GM23338 (cell line): Measurements from ENCODE around the gene SUPT3H. TPM values are rescaled to one million over a fixed set of nuclear protein-coding genes. Genes with fewer than 3 reads are reported as not detected.

Experiments
- ATAC-seq: fragments of 200-7000 bp; cut with Tn5 transposase; 3 replicates; pipeline ENCODE4 v1.9.1; 2020
- DNase-seq: peaks from one replicate; pipeline ENCODE4 v3.0.0-alpha.2; 2015; ENCODE audit warnings: low spot score
- H2AFZ ChIP-seq: fragments of 200-600 bp; sonication (generic); 2 replicates; pipeline ENCODE4 v1.8.0; 2016; ENCODE audit warnings: antibody characterized with exemption, mild to moderate bottlenecking, moderate library complexity
- H3F3A ChIP-seq: fragments of 200-600 bp; sonication (generic); replicated peaks from 2 replicates; pipeline ENCODE4 v1.8.0; 2017; ENCODE audit warnings: antibody characterized with exemption, mixed run types, low read depth
- H3K27ac ChIP-seq: fragments of 200-600 bp; sonication (generic); 2 replicates; pipeline ENCODE4 v1.6.1; 2016; ENCODE audit warnings: low read depth
- H3K27me3 ChIP-seq: fragments of 200-600 bp; sonication (generic); 2 replicates; pipeline ENCODE4 v1.8.0; 2016; ENCODE audit warnings: mild to moderate bottlenecking, mixed run types, moderate library complexity; ENCODE audit not compliant: insufficient read depth
- H3K36me3 ChIP-seq: fragments of 200-600 bp; sonication (generic); 2 replicates; pipeline ENCODE4 v1.8.0; 2016; ENCODE audit warnings: mild to moderate bottlenecking; ENCODE audit not compliant: insufficient read depth
- H3K4me1 ChIP-seq: fragments of 200-600 bp; sonication (generic); 2 replicates; pipeline ENCODE4 v1.8.0; 2016; ENCODE audit warnings: mild to moderate bottlenecking, moderate library complexity; ENCODE audit not compliant: insufficient read depth
- H3K4me2 ChIP-seq: fragments of 200-600 bp; sonication (generic); 2 replicates; pipeline ENCODE4 v1.7.1; 2017; ENCODE audit warnings: mixed run types
- H3K4me3 ChIP-seq: fragments of 200-600 bp; sonication (generic); 2 replicates; pipeline ENCODE4 v1.6.1; 2016; ENCODE audit warnings: mixed run types
- H3K79me2 ChIP-seq: fragments of 200-600 bp; sonication (generic); replicated peaks from 2 replicates; pipeline ENCODE4 v1.8.0; 2017; ENCODE audit warnings: mild to moderate bottlenecking; ENCODE audit not compliant: insufficient read depth
- H3K9me2 ChIP-seq: fragments of 200-600 bp; sonication (generic); 2 replicates; pipeline ENCODE4 v1.8.0; 2017; ENCODE audit not compliant: insufficient read depth
- H4K20me1 ChIP-seq: fragments of 200-600 bp; sonication (generic); replicated peaks from 2 replicates; pipeline ENCODE4 v1.8.0; 2017; ENCODE audit warnings: mild to moderate bottlenecking; ENCODE audit not compliant: insufficient read depth
- H3K27ac Mint-ChIP-seq: 2 replicates; pipeline ENCODE4 v1.8.0; 2020; ENCODE audit warnings: inconsistent platforms, mild to moderate bottlenecking, moderate library complexity, mixed read lengths
- H3K27me3 Mint-ChIP-seq: 3 replicates; pipeline ENCODE4 v1.8.0; 2022; ENCODE audit warnings: low read depth, mild to moderate bottlenecking, moderate library complexity, mixed read lengths, inconsistent platforms; ENCODE audit not compliant: insufficient read depth, poor library complexity
- H3K36me3 Mint-ChIP-seq: 3 replicates; pipeline ENCODE4 v1.8.0; 2021; ENCODE audit warnings: low read depth, mild to moderate bottlenecking, inconsistent platforms, moderate library complexity, mixed read lengths
- H3K4me1 Mint-ChIP-seq: 3 replicates; pipeline ENCODE4 v1.8.0; 2020; ENCODE audit warnings: mild to moderate bottlenecking, inconsistent platforms, mixed read lengths
- H3K4me3 Mint-ChIP-seq: 3 replicates; pipeline ENCODE4 v1.8.0; 2021; ENCODE audit warnings: moderate library complexity, mild to moderate bottlenecking, inconsistent platforms, mixed read lengths
- H3K9me3 Mint-ChIP-seq: 3 replicates; pipeline ENCODE4 v1.8.0; 2020; ENCODE audit warnings: moderate library complexity, mild to moderate bottlenecking, inconsistent platforms, mixed read lengths
- CREB1 ChIP-seq: fragments of 250-450 bp; sonication (Bioruptor Pico); IDR thresholded peaks from 2 replicates; pipeline ENCODE4 v1.5.0; 2020; ENCODE audit warnings: low read depth, mild to moderate bottlenecking, moderate library complexity
- CTCF ChIP-seq, 2 experiments: fragments of 200-600 bp in 1 of 2; sonication (generic) in 1 of 2; conservative IDR thresholded peaks; 2 replicates each; pipeline versions ENCODE4 v1.5.1 to v1.6.1; 2016 to 2017; ENCODE audit warnings: antibody characterized with exemption in 2 of 2, low read depth in 2 of 2, mild to moderate bottlenecking in 2 of 2, moderate library complexity in 1 of 2
- ETS1 ChIP-seq: IDR thresholded peaks from 2 replicates; pipeline ENCODE4 v1.6.1; 2016; ENCODE audit warnings: antibody characterized with exemption
- EZH2 ChIP-seq: fragments of 200-600 bp; sonication (generic); IDR thresholded peaks from one replicate; pipeline ENCODE4 v1.8.0; 2017; ENCODE audit warnings: antibody characterized with exemption, mild to moderate bottlenecking, low read depth; ENCODE audit not compliant: unreplicated experiment
- EZH2phosphoT487 ChIP-seq: fragments of 200-600 bp; sonication (generic); IDR thresholded peaks from one replicate; pipeline ENCODE4 v1.8.1; 2018; ENCODE audit warnings: antibody characterized with exemption; ENCODE audit not compliant: unreplicated experiment
- NANOG ChIP-seq: IDR thresholded peaks from 2 replicates; pipeline ENCODE4 v1.6.1; 2016; ENCODE audit warnings: antibody characterized with exemption, borderline replicate concordance
- REST ChIP-seq: IDR thresholded peaks from one replicate; pipeline ENCODE4 v1.6.1; 2018; ENCODE audit warnings: antibody characterized with exemption; ENCODE audit not compliant: unreplicated experiment
- STAT1 ChIP-seq: IDR thresholded peaks from one replicate; pipeline ENCODE4 v1.6.1; 2016; ENCODE audit warnings: antibody characterized with exemption; ENCODE audit not compliant: unreplicated experiment
- ZNF114 ChIP-seq: fragments of 250-450 bp; sonication (Bioruptor Pico); IDR thresholded peaks from 2 replicates; pipeline ENCODE4 v1.5.0; 2020; ENCODE audit warnings: mild to moderate bottlenecking, moderate library complexity
- ZNF331 ChIP-seq: fragments of 250-450 bp; sonication (Bioruptor Pico); IDR thresholded peaks from 2 replicates; pipeline ENCODE4 v1.5.0; 2020; ENCODE audit warnings: low read depth, mild to moderate bottlenecking, moderate library complexity
- ZNF462 ChIP-seq: fragments of 250-450 bp; sonication (Bioruptor Pico); IDR thresholded peaks from 2 replicates; pipeline ENCODE4 v1.5.0; 2020; ENCODE audit warnings: mild to moderate bottlenecking, moderate library complexity
- polyA plus RNA-seq: library from polyadenylated mRNA; unstranded; fragments of >200 nt; fragmentation: Nextera tagmentation; extraction: Ambion mirVana; gene quantifications from 2 replicates; pipeline ENCODE4 v1.2.1, GENCODE V29; 2016
- total RNA-seq: library from RNA; depleted of rRNA; stranded (reverse); fragments of >200 nt; shearing (Covaris generic); gene quantifications from 2 replicates; pipeline ENCODE4 v1.2.3, GENCODE V29; 2014

The SUPT3H gene
- total and polyA plus RNA-seq, 2 experiments from 2014 or later = 11.4 to 30.1 TPM

GRCh38 chr6:45132658-45133294 lies 245.0 kb downstream of the SUPT3H start:
- Histone ChIP-seq H3K4me2 (no peak overlapping the region), H2AFZ (no peak overlapping the region), H3K4me3 (no peak overlapping the region), H3K4me1 (peaks cover 3% of the 10 kb centered on the region; the same call in 1 of the 2 replicates), H3K27me3 (no peaks in the 10 kb centered on the region), H3F3A (no peaks in the 10 kb centered on the region), H3K9me2 (no peaks in the 10 kb centered on the region), H3K27ac (no peak overlapping the region), H4K20me1 (no peaks in the 10 kb centered on the region), H3K79me2 (no peaks in the 10 kb centered on the region; the same call in 1 of the 2 replicates), H3K36me3 (no peaks in the 10 kb centered on the region)
- ATAC-seq (no peak), DNase-seq (no peak)
- Mint-ChIP-seq H3K4me3 (no peak overlapping the region), H3K27ac (no peak overlapping the region), H3K4me1 (peaks cover 5% of the 10 kb centered on the region; the same call in 2 of the 3 replicates), H3K9me3 (peaks cover 5% of the 10 kb centered on the region; the same call in 2 of the 3 replicates), H3K27me3 (peaks cover 2% of the 10 kb centered on the region), H3K36me3 (peaks cover 4% of the 10 kb centered on the region; the same call in 1 of the 3 replicates)
- no peak for TF ChIP-seq ZNF114 (CRISPR knock-in tag)
- no peak for TF ChIP-seq ZNF462 (CRISPR knock-in tag)
- no peak for TF ChIP-seq CREB1 (CRISPR knock-in tag)
- TF ChIP-seq STAT1 = no peak
- no peak for TF ChIP-seq NANOG
- no peak for TF ChIP-seq CTCF (conservative IDR thresholded peaks at IDR 0.05; ENCODE audit: low read depth in 2 of 2)
- TF ChIP-seq ZNF331 (CRISPR knock-in tag) = no peak
- no peak for TF ChIP-seq ETS1
- TF ChIP-seq REST = no peak
- TF ChIP-seq EZH2phosphoT487 = no peak
- TF ChIP-seq EZH2 = no peak
